Neuronal stem cell (in vitro differentiated cells): ENCODE results near the gene NR3C2.

Experiments used
- DNase-seq: peaks from one replicate; pipeline ENCODE4 v3.0.0-alpha.2; 2013; ENCODE audit warnings: low spot score
- H2AFZ ChIP-seq: one replicate; pipeline ENCODE4 v1.6.1; 2013; ENCODE audit warnings: mild to moderate bottlenecking, low read length, inconsistent platforms
- H2AK5ac ChIP-seq: 2 replicates; pipeline ENCODE4 v1.6.1; 2013; ENCODE audit warnings: low read depth, mild to moderate bottlenecking, inconsistent platforms, low read length, moderate library complexity, mixed read lengths
- H2BK120ac ChIP-seq: 2 replicates; pipeline ENCODE4 v1.6.1; 2013; ENCODE audit warnings: low read depth, mild to moderate bottlenecking, inconsistent platforms, low read length, moderate library complexity, mixed read lengths
- H2BK12ac ChIP-seq: one replicate; pipeline ENCODE4 v1.6.1; 2013; ENCODE audit warnings: low read length, inconsistent platforms
- H2BK15ac ChIP-seq: 2 replicates; pipeline ENCODE4 v1.6.1; 2013; ENCODE audit warnings: mild to moderate bottlenecking, low read length, inconsistent platforms, mixed read lengths
- H2BK5ac ChIP-seq: one replicate; pipeline ENCODE4 v1.6.1; 2013; ENCODE audit warnings: inconsistent platforms, mild to moderate bottlenecking, low read length, moderate library complexity
- H3K14ac ChIP-seq: one replicate; pipeline ENCODE4 v1.6.1; 2013; ENCODE audit warnings: low read length, inconsistent platforms
- H3K18ac ChIP-seq: 2 replicates; pipeline ENCODE4 v1.6.1; 2013; ENCODE audit warnings: low read length, inconsistent platforms
- H3K23ac ChIP-seq: 2 replicates; pipeline ENCODE4 v1.6.1; 2013; ENCODE audit warnings: low read depth, mild to moderate bottlenecking, mixed read lengths, low read length, inconsistent platforms; ENCODE audit not compliant: poor library complexity
- H3K27ac ChIP-seq: replicated peaks from 3 replicates; pipeline ENCODE4 v1.5.1; 2013; ENCODE audit warnings: low read length, inconsistent platforms
- H3K27me3 ChIP-seq, 3 experiments: 2 replicates each; pipeline ENCODE4 v1.6.1; 2013; ENCODE audit warnings: low read length in 3 of 3, mild to moderate bottlenecking in 2 of 3, inconsistent platforms in 1 of 3, low read depth in 1 of 3, mixed read lengths in 1 of 3, moderate library complexity in 1 of 3; ENCODE audit not compliant: control insufficient read depth in 3 of 3, insufficient read depth in 3 of 3
- H3K36me3 ChIP-seq, 2 donors: replicated peaks in 1 of 2; 2 replicates each; pipeline ENCODE4 v1.6.1; 2013; ENCODE audit warnings: low read length in 2 of 2; ENCODE audit not compliant: control insufficient read depth in 2 of 2, insufficient read depth in 2 of 2
- H3K4ac ChIP-seq: 2 replicates; pipeline ENCODE4 v1.6.1; 2013; ENCODE audit warnings: inconsistent platforms, mild to moderate bottlenecking, low read length, moderate library complexity
- H3K4me1 ChIP-seq, 2 donors: 1 replicate in 1 of 2; 2 replicates in 1 of 2; pipeline ENCODE4 v1.6.1; 2013; ENCODE audit warnings: low read length in 2 of 2, low read depth in 1 of 2; ENCODE audit not compliant: control insufficient read depth in 2 of 2, insufficient read depth in 1 of 2
- H3K4me2 ChIP-seq: one replicate; pipeline ENCODE4 v1.6.1; 2013; ENCODE audit warnings: mild to moderate bottlenecking, low read length, inconsistent platforms; ENCODE audit not compliant: insufficient read depth, poor library complexity, severe bottlenecking
- H3K4me3 ChIP-seq, 2 donors: 2 replicates each; pipeline ENCODE4 v1.5.1; 2013; ENCODE audit warnings: low read length in 2 of 2, mild to moderate bottlenecking in 2 of 2, inconsistent platforms in 1 of 2, moderate library complexity in 1 of 2
- H3K79me1 ChIP-seq: one replicate; pipeline ENCODE4 v1.6.1; 2013; ENCODE audit warnings: low read depth, mild to moderate bottlenecking, inconsistent platforms, low read length, moderate library complexity
- H3K9ac ChIP-seq: one replicate; pipeline ENCODE4 v1.6.1; 2013; ENCODE audit warnings: mild to moderate bottlenecking, low read depth, low read length, inconsistent platforms; ENCODE audit not compliant: poor library complexity
- H3K9me3 ChIP-seq, 2 donors: replicated peaks in 1 of 2; 2 replicates each; pipeline versions ENCODE3 to v1.6.1; 2013; ENCODE audit warnings: low read length in 2 of 2, mild to moderate bottlenecking in 2 of 2, inconsistent platforms in 1 of 2, low read depth in 1 of 2, mixed read lengths in 1 of 2, moderate library complexity in 1 of 2; ENCODE audit not compliant: control insufficient read depth in 2 of 2, insufficient read depth in 1 of 2
- H4K8ac ChIP-seq: one replicate; pipeline ENCODE4 v1.6.1; 2013; ENCODE audit warnings: low read depth, mild to moderate bottlenecking, inconsistent platforms, low read length, moderate library complexity
- H4K91ac ChIP-seq: one replicate; pipeline ENCODE4 v1.6.1; 2013; ENCODE audit warnings: low read length, low read depth, mild to moderate bottlenecking, inconsistent platforms; ENCODE audit not compliant: poor library complexity
- WGBS, 2 donors: extraction: QIAGEN DNeasy Blood & Tissue Kit; methylation state at CpG; one replicate each; pipeline ENCODE4 v1.1.7; 2013; ENCODE audit warnings: missing lambda C conversion rate in 2 of 2, mixed read lengths in 1 of 2; ENCODE audit not compliant: insufficient read length in 2 of 2, insufficient replicate concordance in 1 of 2; ENCODE audit errors: extremely low coverage in 2 of 2; 5-methylcytosine and 5-hydroxymethylcytosine counted together

Gene NR3C2

GRCh38 chr4:148076964-148077363, 365.2 kb downstream of the NR3C2 start:
- Histone ChIP-seq H3K79me1 (no peaks in the 10 kb centered on the region), H3K14ac (no peak overlapping the region), H2BK12ac (no peak overlapping the region), H2AK5ac (no peak overlapping the region), H4K8ac (no peak overlapping the region), H2BK5ac (no peak overlapping the region), H3K36me3 (no peaks in the 10 kb centered on the region), H2AFZ (no peak overlapping the region), H2BK15ac (no peak overlapping the region), H3K27me3 (no peaks in the 10 kb centered on the region), H3K4me1 (no peaks in the 10 kb centered on the region), H3K27ac (no peak overlapping the region), H3K4me3 (no peak overlapping the region), H3K9me3 (peaks cover 0 to 14% of the 10 kb centered on the region in 2 donors), H3K4ac (no peak overlapping the region), H2BK120ac (no peak overlapping the region), H3K18ac (no peak overlapping the region), H3K23ac (no peak overlapping the region), H4K91ac (no peak overlapping the region), H3K4me2 (no peak overlapping the region), H3K9ac (no peak overlapping the region)
- no peak for DNase-seq
- no CpG with 5 or more reads among the region's 5 CpGs for WGBS, 2 donors

- Histone ChIP-seq H3K14ac (no peak overlapping the region), H3K36me3 (no peaks in the 10 kb centered on the region), H4K8ac (no peak overlapping the region), H3K4me2 (no peak overlapping the region), H3K79me1 (no peaks in the 10 kb centered on the region), H2BK15ac (no peak overlapping the region), H3K9me3 (peaks cover 0 to 14% of the 10 kb centered on the region in 2 donors), H3K18ac (no peak overlapping the region), H3K27ac (no peak overlapping the region), H2AK5ac (no peak overlapping the region), H3K4me1 (no peaks in the 10 kb centered on the region), H2BK5ac (no peak overlapping the region), H3K23ac (no peak overlapping the region), H3K4ac (no peak overlapping the region), H2BK120ac (no peak overlapping the region), H4K91ac (no peak overlapping the region), H2BK12ac (no peak overlapping the region), H3K4me3 (no peak overlapping the region), H2AFZ (no peak overlapping the region), H3K9ac (no peak overlapping the region), H3K27me3 (no peaks in the 10 kb centered on the region)
- WGBS, 2 donors: no CpG with 5 or more reads among the region's 3 CpGs
- DNase-seq: no peak
Observed at GRCh38 chr4:148075438-148075837, 366.8 kb downstream of the NR3C2 start.

GRCh38 chr4:148074462-148074861, 367.8 kb downstream of the NR3C2 start:
- no CpG with 5 or more reads among the region's 5 CpGs for WGBS, 2 donors
- Histone ChIP-seq H2BK12ac (no peak overlapping the region), H3K9ac (no peak overlapping the region), H2AK5ac (no peak overlapping the region), H2BK5ac (no peak overlapping the region), H4K8ac (no peak overlapping the region), H3K18ac (no peak overlapping the region), H3K4ac (no peak overlapping the region), H3K4me2 (no peak overlapping the region), H3K23ac (no peak overlapping the region), H3K79me1 (no peaks in the 10 kb centered on the region), H3K36me3 (no peaks in the 10 kb centered on the region), H2BK120ac (no peak overlapping the region), H3K9me3 (peaks cover 0 to 14% of the 10 kb centered on the region in 2 donors), H3K27me3 (no peaks in the 10 kb centered on the region), H3K4me1 (no peaks in the 10 kb centered on the region), H3K14ac (no peak overlapping the region), H2AFZ (no peak overlapping the region), H4K91ac (no peak overlapping the region), H3K4me3 (peak overlapping the region in 1 of 2 donors; percentile 67), H3K27ac (no peak overlapping the region), H2BK15ac (no peak overlapping the region)
- no peak for DNase-seq

- Histone ChIP-seq H3K14ac (no peak overlapping the region), H2AFZ (no peak overlapping the region), H4K8ac (no peak overlapping the region), H3K27me3 (no peaks in the 10 kb centered on the region), H3K4ac (no peak overlapping the region), H4K91ac (no peak overlapping the region), H3K4me3 (no peak overlapping the region), H2BK120ac (peak overlapping the region; percentile 21), H2BK5ac (no peak overlapping the region), H3K23ac (no peak overlapping the region), H2BK15ac (no peak overlapping the region), H2AK5ac (no peak overlapping the region), H3K18ac (no peak overlapping the region), H3K27ac (no peak overlapping the region), H2BK12ac (no peak overlapping the region), H3K9me3 (peaks cover 0 to 14% of the 10 kb centered on the region in 2 donors), H3K4me1 (no peaks in the 10 kb centered on the region), H3K36me3 (no peaks in the 10 kb centered on the region), H3K79me1 (no peaks in the 10 kb centered on the region), H3K9ac (no peak overlapping the region), H3K4me2 (no peak overlapping the region)
- WGBS, 2 donors: no CpG with 5 or more reads among the region's 6 CpGs
- DNase-seq: no peak
Observed at GRCh38 chr4:148073349-148073748, 368.9 kb downstream of the NR3C2 start.
